GOT3 (cell line): ENCODE results near the gene GPR180.
A peak's percentile ranks its signal among the peaks of the same experiment; 100 is the strongest.

ENCODE experiments used
- DNase-seq: peaks from one replicate; lab custom pipeline; 2025; ENCODE audit warnings: mixed read lengths; lab: John Stamatoyannopoulos, UW

Gene GPR180

GRCh38 chr13:94656176-94656575 lies 54.5 kb downstream of the GPR180 start:
- DNase-seq = no peak

- peak; percentile 99 for DNase-seq
Measured at GRCh38 chr13:94656766-94657165, 55.1 kb downstream of the GPR180 start.

- DNase-seq = no peak
Measured at GRCh38 chr13:94657167-94657566, 55.5 kb downstream of the GPR180 start.

GRCh38 chr13:94658926-94659597 lies 57.4 kb downstream of the GPR180 start:
- DNase-seq = no peak

DNA sequence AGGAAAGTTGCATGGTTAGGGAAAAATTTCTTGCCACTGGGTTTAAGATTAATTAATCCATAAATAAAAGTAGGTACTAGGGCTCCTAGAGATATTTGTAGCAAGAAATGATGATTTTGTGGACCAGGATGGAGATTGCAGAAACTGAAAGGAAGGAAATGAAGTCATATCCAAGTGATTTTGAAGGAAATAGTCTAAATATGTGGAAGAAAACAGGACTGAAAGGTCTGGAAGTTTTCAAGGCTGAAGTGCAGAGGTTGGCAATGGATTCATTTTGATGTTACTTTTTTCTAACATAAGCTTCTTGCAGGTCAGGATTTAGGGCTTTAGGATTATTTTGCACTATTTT lies 57.9 kb downstream of the GPR180 start:
- no peak for DNase-seq

DNA sequence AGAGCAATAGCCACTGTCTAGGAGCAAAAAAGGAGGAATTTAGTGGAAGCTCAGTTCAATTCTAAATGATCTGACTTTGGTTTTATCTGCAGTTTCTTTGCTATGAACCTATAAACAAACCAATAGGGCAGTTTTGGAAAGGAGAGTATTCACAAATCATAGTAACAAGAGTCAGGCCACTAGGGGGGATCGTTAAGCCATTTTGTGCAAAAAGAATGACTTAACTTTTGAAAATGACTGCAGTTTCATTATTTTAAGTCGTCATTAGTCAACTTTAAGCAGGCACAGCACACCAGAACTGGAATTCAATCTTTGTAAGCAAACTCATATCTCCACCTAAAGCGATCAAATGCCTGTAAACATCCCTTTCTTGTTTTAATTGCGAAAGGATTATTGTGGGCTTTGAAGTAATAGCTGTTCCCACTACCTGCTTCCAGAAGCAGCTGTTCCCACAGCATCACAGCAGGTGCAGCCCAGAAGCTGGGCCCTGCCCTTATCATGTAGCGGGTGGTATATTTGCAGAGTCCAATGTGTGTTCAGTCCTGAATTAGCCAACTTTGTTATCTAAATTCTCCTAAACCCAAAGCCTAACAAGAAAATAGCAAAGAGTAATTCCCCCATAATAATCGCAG lies 59.2 kb downstream of the GPR180 start:
- no peak for DNase-seq

DNA sequence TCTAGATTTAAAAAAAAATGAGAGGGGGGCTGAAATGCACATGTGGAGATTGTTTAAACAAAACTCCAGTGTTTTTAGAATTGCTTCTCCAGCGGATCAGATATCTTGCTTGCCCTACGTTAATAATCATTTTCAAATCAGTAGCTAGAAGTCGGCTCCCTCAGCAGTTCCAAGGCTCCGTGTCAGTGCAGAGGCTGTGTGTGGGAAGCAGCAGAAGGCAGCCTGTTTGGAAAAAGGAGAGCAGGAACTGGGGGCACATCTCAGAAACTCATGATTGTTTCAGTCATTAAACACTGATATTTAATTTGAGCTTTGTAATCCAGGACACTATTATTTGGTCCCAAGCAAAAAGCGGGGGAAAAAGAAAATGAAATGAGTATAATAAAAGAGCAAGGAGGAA lies 59.7 kb downstream of the GPR180 start:
- DNase-seq = no peak

DNA sequence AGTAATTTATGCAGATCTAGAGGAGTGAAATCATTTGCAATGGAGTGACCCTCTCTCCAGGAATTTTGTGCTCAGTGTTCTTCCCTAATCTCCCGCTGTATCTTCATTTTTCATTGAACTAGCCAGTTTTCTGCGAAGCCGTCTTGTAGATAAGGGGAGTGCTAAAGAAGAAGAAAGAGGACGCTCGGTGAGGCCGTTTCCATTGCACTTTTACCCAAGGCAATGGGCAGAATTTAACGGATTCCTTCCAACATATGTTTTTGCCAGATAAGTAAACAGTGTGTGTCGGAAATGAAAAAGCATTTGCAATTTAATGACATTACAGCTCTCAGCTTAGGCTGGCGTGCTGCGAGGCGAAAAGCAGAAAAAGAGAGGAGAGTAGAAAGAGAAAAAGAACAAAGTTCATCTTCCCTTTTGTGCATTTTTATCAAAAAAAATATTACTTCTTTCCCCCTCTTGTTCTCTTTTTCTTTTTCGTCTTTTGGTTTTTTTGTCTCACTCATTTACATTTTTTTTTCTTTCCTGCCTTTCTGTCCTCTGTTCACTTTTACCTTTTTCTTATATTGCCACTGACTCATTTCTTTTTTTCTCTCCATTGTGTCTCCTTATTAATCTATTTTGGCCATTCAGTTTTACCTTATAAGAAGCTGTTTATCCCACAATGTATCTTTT lies 60.8 kb downstream of the GPR180 start:
- no peak for DNase-seq

DNA sequence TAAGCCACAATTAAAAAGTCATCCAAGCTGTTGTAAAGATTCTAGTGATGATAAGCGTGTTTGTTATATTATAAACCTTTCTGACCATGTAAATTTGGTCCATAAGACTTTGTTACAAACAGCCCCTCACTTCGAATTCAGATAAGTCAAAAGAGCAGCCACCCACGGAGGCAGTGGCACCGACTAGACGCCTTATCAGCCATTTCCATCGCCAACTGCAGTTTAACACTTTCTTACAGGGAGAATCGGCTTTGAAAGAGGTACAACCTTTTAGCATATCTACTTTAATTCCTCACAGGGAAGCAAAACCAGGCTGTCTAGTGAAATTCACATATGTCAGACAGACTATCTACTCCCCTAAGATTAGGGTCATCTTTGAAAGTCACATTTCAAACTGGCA lies 63.2 kb downstream of the GPR180 start:
- DNase-seq = no peak

DNA sequence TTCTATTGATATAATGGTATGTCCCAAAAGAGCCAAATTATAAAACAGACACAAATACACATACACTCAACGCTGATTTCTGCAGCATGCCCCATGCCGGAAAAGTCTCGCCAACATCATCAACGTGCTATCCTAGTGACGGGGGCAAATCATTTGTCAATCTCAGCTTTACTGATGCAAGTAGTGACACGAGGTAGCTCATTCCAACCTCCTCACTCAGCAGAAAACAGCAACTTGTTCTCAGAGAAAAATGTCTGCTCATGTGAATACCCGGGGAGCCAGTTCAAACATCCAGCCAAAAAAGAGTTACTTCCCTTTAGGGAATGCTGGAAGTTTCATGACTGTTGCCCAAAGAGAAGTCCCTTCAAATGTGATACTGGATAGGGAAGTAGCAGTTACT lies 64.4 kb downstream of the GPR180 start:
- no peak for DNase-seq

DNA sequence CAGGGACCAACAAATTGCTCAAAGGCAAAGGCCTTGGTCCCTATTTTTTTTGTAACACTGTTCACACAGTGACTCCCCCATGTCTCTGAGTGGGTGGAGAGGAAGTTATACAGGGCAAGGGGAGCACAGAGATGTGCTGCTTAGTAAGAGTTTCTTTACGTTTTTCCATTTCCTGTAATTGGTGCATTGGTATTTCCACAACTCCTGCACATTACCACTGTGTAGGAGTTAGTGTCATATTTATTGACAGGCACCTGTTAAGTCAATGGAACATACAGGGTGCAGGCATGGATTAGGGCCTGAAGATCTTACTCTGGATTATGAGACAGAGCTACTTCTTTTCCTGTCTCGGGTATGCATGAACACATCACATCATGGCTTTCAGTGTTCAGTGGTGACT lies 65.5 kb downstream of the GPR180 start:
- no peak for DNase-seq

DNA sequence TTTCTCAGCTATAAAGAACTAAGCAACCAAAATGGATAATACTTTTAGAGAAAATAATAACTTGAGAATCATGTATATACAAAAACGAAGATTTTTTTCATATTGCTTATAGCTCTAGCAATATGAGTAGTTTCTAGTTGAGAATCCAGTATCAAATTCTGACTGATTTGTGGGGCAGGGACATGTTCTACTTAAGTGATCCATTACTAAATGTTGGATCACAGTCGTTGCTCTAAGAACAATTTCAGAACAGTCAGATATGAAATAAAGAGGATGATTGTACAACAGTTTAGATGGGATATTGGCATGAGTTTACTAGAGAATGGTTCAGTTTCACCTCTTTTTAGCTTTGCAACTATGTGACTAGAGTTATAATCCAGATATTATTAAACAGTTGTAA lies 70.7 kb downstream of the GPR180 start:
- DNase-seq = no peak

- no peak for DNase-seq
Measured at GRCh38 chr13:94673851-94674250, 72.2 kb downstream of the GPR180 start.

- DNase-seq = peak; percentile 94
Measured at GRCh38 chr13:94674609-94675348, 73.1 kb downstream of the GPR180 start.

GRCh38 chr13:94677799-94678198 lies 76.1 kb downstream of the GPR180 start:
- DNase-seq = no peak

DNA sequence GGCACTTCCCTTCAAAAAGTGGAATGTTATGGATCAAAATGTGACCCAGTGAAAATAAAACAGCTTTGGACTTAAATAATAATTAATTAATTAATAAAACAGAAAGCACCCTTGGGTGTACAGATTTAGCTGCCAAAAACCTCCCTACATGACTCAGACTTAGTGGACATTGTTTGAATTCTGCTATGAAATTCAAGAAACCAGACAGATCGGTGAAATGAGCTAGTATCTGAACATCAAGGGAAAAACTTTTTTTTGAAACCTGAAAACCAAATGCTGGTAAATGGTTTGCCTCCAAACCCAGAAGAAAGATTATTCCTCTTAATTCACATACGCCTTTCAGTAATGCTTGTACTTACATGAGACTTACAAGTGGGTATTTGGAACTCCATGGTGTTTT lies 77.2 kb downstream of the GPR180 start:
- DNase-seq = no peak

DNA sequence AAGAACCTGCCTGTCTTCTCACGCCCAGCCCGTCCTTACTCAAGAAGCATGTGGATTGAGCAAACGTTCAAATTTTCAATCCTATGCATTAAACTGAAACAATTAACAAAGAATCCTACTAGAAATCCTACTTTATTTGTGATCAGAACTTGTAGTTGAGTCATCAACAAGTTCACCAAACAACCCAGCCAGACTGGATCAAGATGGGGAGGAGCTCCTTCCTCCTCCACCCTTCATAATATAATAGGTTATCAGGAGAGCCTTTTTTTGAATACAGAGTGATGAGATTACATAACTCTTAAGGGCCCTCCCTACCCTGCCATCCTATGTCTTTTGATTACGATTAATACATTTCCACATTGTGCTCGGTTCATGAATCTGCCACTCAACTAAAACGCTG lies 78.0 kb downstream of the GPR180 start:
- DNase-seq = no peak

- DNase-seq = no peak
Measured at GRCh38 chr13:94682229-94682628, 80.6 kb downstream of the GPR180 start.

- DNase-seq = no peak
Measured at GRCh38 chr13:94683409-94683808, 81.8 kb downstream of the GPR180 start.
